ENCODE measurements around the gene NELFCD.

Gene NELFCD

DNA sequence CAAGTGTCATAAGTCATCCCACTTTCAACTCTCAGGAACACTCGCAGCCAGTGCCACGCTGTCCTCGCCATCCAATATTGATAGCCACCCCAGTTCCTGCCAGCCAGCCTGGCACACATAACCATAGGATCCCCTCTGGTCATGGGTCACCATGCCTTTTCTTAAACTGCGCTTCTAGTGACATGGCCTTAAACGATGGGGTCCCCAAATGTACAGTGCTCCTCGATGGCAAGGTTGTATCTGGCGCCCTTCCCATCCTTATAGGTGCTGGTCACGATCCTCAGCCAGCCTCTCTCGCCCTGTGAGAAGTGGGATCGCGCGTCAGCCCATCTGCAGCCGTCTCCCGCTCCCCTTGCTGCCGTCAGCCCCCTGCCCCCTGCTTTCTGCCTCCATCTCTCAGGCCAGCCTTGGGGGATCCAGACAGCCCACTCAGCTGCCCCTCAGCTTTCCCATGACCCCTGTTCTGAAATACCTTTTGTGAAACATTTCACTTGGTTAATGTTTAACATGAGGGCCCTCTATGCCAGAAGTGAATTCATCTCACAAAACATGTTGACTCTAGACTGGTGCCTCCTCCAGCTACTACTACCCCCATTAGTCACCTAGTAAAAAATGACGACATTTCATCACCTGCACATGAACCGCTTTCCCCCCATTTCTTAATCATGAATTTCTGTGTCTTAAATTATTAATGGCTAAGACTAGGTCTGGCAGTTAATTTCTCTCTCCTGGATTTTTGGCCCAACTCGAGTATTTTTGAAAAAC lies 14.6 kb downstream of the NELFCD start:
- DNase-seq, result no peak

DNA sequence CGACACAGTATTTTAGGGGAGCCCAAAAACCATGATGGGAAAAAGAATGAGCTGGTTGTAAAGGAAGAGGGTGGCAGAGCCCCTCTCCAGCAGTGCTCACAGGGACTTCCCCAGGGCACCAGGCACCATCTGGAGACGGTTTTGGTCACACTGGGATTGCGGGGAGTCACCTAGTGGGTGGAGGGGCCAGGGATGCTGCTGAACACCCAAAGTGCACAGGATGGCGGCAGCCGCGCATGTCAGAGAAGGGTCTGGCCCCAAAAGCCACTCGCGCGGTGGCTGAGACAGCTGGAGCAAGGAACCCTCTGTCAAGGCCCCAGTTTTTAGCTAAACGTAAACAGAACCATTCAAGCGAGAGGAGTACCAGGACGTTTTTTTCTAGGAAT lies 15.2 kb downstream of the NELFCD start:
- no peak for DNase-seq

DNA sequence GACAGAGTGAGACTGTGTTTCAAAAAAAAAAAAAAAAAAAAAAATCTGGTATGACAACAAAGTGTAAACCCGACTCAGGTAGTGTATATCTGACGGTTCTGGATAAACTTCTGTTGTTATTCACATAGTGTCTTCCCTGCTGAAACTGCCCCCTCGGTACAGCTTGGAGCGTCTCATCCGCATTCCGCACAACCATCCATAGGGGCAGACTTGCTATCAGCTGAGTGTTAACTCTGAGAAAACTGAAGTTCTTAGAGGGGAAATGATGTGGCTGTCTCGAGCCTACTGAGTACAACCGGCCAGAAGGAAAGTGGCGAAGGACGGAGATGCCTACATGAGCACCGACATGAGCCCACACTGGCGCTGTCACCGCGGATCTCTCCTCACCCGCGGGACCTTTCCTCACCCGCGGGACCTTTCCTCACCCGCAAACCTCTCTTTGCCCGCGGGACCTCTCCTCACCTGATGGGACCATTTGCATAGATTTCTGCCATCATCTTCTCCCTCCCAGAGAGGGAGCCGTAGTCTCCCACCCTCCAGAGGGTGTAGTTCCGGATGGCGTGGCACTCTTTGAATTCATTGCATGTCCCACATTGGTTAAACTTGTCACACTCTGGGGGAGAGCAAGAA lies 16.2 kb downstream of the NELFCD start:
- DNase-seq, result no peak

GRCh38 chr20:58998656-58999055 lies 17.6 kb downstream of the NELFCD start:
- DNase-seq, result no peak

- no peak for DNase-seq
Observed at GRCh38 chr20:59000326-59000725, 19.3 kb downstream of the NELFCD start.

- DNase-seq, result no peak
Observed at GRCh38 chr20:59001068-59001448, 20.0 kb downstream of the NELFCD start.

GRCh38 chr20:59001449-59002171 lies 20.6 kb downstream of the NELFCD start:
- no peak for DNase-seq

DNA sequence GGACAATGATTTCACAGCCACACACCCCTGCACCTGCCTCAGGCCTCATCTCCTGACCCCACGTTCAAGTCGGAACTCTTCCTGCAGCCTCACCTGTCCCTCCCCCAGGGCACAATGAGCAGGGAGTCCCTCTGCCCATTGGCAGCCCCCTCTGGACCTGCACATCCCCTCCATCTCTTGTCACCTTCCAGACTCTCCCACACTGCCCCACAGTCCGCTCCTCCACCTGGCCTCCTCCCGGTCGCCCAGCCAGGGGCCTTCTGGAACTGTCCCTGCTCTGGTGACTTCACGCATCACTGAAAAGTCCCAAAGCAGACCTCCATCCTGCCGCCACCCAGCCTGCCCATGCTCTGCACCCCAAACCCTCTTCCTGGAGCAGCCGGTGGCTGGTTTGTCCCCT lies 21.3 kb downstream of the NELFCD start:
- no peak for DNase-seq

GRCh38 chr20:59002874-59003399 lies 21.9 kb downstream of the NELFCD start:
- DNase-seq, result no peak

DNA sequence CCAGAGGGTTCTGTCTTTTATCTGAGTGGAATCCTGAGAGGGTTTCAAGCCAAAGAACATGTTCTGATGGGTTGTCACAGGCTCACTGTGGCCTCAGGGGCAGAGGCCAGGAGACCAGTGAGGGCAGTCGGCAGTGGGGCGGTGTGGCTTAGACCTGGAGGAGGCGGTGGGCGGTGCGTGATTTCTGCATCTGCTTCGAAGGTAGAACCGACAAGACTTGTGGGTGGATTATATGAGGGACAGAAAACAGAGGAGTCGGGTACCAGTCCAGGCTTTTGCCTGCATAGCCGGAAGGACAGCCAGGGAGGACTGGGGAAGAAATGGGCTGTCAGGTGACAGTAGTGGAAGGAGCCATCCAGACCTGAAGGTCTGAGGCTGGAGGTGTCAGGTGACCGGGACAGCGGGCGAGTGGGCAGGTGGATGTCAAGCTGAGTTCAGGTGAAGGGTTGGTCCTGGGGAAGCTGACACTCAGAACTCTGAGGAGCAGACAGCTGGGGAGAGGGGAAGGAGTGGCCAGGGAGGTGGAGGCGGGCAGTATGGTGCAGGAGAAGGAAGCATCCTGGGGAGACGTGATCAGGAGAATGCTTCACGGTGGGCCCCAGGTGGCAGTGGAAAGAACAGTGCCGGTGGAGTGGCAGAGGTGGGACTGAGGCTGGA lies 22.9 kb downstream of the NELFCD start:
- DNase-seq, result no peak

GRCh38 chr20:59004493-59004762 lies 23.4 kb downstream of the NELFCD start:
- no peak for DNase-seq

GRCh38 chr20:59004763-59005522 lies 23.9 kb downstream of the NELFCD start:
- peak in 1 of 2 donors; percentile 47 for DNase-seq

GRCh38 chr20:59005523-59006166 lies 24.6 kb downstream of the NELFCD start:
- DNase-seq, result no peak

DNA sequence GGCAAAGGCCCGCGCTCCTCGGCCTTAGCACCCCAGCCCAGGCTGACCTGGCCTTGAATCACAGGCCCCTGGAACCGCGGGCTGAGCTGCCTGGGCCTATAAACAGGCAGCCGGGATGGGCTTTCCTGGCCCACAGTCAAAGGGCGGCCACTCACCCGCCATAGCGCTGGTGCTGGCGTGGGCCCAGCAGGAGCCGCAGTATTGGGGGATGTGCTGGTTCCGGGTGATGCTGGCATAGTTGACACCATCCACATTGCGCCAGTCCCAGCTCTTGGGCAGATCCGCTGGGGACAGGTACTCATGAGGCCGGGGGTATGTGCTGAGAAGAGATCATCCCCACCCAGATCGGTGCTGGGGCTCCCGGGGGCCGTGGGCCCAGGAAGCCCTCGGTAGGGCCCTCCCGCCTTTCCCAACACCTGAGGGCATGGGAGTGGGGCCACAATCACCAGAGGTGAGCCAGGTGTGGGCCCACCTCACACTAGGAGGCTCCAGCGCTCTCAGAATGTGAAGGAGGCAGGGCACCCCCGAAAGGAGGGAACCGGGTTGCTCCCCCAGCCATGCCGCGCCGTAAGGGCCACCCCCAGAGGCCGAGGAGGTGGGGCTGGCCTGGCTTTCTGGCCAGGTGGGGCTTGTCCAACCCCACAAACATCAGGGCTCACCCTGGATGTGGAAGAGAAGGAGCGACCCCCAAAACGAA lies 25.3 kb downstream of the NELFCD start:
- DNase-seq, result no peak

GRCh38 chr20:59006864-59007664 lies 26.0 kb downstream of the NELFCD start, which contains the start of gene CTSZ:
Gene CTSZ (minus strand): TSS chr20:59007254. CDS start chr20:59007128, 126 bp downstream.
- DNase-seq, result peak in 1 of 2 donors; percentile 16

GRCh38 chr20:59007665-59008511 lies 26.8 kb downstream of the NELFCD start:
- peak in 1 of 2 donors; percentile 36 for DNase-seq

GRCh38 chr20:59008715-59009336 lies 27.8 kb downstream of the NELFCD start:
- DNase-seq, result no peak

DNA sequence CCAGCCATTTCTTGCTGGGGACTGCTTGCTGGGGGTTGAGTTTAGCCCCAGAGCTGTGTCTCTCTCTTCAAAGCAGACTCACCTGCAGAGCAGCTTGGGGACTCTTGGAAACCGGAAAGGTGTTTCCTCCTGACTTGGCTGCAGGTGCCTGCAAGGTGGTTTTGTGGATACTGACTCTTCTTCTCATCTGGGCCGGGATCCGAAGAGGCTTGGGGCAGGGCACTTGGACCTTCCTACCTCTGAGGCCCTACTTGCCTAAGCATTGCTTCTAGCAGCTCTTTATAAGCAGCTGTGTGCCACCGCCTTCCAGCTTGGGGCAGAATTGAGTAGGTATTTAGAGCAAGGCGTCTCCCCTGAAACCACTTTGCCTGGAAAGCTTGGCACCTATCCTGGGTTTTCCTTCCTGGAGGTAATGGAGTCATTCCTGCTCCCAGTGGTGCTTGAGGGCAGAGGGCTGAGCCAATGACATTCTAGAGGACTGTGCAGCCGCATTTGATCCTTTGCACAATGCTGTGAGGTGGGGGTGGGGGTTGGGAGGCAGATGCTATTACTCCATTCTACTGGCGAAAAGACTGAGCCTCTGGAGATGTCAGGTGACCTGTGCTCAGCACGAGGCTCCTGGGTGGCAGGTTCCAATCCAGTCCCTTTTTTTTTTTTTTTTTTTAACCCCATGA lies 29.4 kb downstream of the NELFCD start:
- DNase-seq, result no peak
